HepG2 (cell line): ENCODE measurements around the gene SAE1. TPM values are rescaled to one million over a fixed set of nuclear protein-coding genes. Genes with fewer than 3 reads are reported as not detected.

ENCODE experiments used
- JUN ChIP-seq: sonication (generic); formaldehyde crosslinking; IDR thresholded peaks from 2 replicates; pipeline ENCODE4 v1.4.0; 2020; ENCODE audit warnings: mild to moderate bottlenecking, missing genetic modification reagents
- NCOA1 ChIP-seq: sonication (generic); formaldehyde crosslinking; IDR thresholded peaks from 2 replicates; pipeline ENCODE4 v1.9.0; 2021; ENCODE audit warnings: missing genetic modification reagents
- RXRA ChIP-seq: sonication (generic); formaldehyde crosslinking; IDR thresholded peaks from 2 replicates; pipeline ENCODE4 v1.5.1; 2020; ENCODE audit warnings: missing genetic modification reagents
- SOX6 ChIP-seq, 2 experiments: fragments of 450-650 bp in 1 of 2; sonication (generic) in 1 of 2; formaldehyde crosslinking in 1 of 2; IDR thresholded peaks; 2 replicates each; pipeline versions ENCODE4 v1.4.0 to v1.6.1; 2017 to 2020; ENCODE audit warnings: antibody characterized with exemption in 1 of 2, mild to moderate bottlenecking in 1 of 2, missing genetic modification reagents in 1 of 2
- SSRP1 ChIP-seq: IDR thresholded peaks from 2 replicates; pipeline ENCODE4 v1.6.1; 2016; ENCODE audit warnings: control low read depth
- ZNF160 ChIP-seq: sonication (generic); formaldehyde crosslinking; IDR thresholded peaks from 2 replicates; pipeline ENCODE4 v1.8.0; 2022; ENCODE audit warnings: mild to moderate bottlenecking, inconsistent platforms, missing genetic modification reagents
- ZNF44 ChIP-seq: sonication (generic); formaldehyde crosslinking; IDR thresholded peaks from 2 replicates; pipeline ENCODE4 v1.5.1; 2020; ENCODE audit warnings: mild to moderate bottlenecking, missing genetic modification reagents
- ZNF501 ChIP-seq: sonication (generic); formaldehyde crosslinking; IDR thresholded peaks from 2 replicates; pipeline ENCODE4 v1.5.1; 2020; ENCODE audit warnings: mild to moderate bottlenecking, moderate library complexity, missing genetic modification reagents
- ZNF652 ChIP-seq: IDR thresholded peaks from 2 replicates; pipeline ENCODE4 v1.6.1; 2016; ENCODE audit warnings: low read depth, borderline replicate concordance
- polyA plus RNA-seq, 8 experiments: library from polyadenylated mRNA; depleted of rRNA in 3 of 8; stranded (reverse) in 7 of 8; unstranded in 1 of 8; fragments of >200 nt; fragmentation: Illumina TruSeq in 4 of 8; extraction: Trizol in 4 of 8; gene quantifications; 2 replicates each; pipeline versions ENCODE4 v1.2.1 to v1.2.3, GENCODE V29; 2011 to 2016; ENCODE audit warnings: low read depth in 4 of 8, missing spikeins in 1 of 8, mixed read lengths in 1 of 8; ENCODE audit not compliant: insufficient read depth in 1 of 8
- total RNA-seq, 5 experiments: library from RNA; depleted of rRNA; stranded (reverse); fragments of >200 nt; fragmentation: Illumina TruSeq; extraction: Trizol; gene quantifications; 2 replicates each; pipeline ENCODE4 v1.2.3, GENCODE V29; 2016; ENCODE audit warnings: low read depth in 1 of 5
- TF ChIP-seq, protein P1 (sequence below): sonication (generic); formaldehyde crosslinking; IDR thresholded peaks from 2 replicates; pipeline ENCODE4 v1.4.0; 2020; ENCODE audit warnings: missing genetic modification reagents
- TF ChIP-seq, protein P2 (sequence below): sonication (generic); formaldehyde crosslinking; IDR thresholded peaks from 2 replicates; pipeline ENCODE4 v1.4.0; 2020; ENCODE audit warnings: missing genetic modification reagents
- TF ChIP-seq, protein P3 (sequence below): sonication (generic); formaldehyde crosslinking; IDR thresholded peaks from 2 replicates; pipeline ENCODE4 v1.9.0; 2021; ENCODE audit warnings: missing genetic modification reagents, borderline replicate concordance
- TF ChIP-seq, protein P4 (sequence below): IDR thresholded peaks from 2 replicates; pipeline ENCODE4 v1.6.1; 2016; ENCODE audit warnings: control low read depth
- TF ChIP-seq, protein P5 (sequence below): sonication (generic); formaldehyde crosslinking; conservative IDR thresholded peaks from 2 replicates; pipeline ENCODE4 v1.4.0; 2020; ENCODE audit warnings: missing genetic modification reagents

SAE1 gene
- total and polyA plus RNA-seq, 2 of the 13 experiments (the other 11 are each of a cell fraction or from before 2014, with no cell fraction given): 87.6 to 197 TPM

DNA sequence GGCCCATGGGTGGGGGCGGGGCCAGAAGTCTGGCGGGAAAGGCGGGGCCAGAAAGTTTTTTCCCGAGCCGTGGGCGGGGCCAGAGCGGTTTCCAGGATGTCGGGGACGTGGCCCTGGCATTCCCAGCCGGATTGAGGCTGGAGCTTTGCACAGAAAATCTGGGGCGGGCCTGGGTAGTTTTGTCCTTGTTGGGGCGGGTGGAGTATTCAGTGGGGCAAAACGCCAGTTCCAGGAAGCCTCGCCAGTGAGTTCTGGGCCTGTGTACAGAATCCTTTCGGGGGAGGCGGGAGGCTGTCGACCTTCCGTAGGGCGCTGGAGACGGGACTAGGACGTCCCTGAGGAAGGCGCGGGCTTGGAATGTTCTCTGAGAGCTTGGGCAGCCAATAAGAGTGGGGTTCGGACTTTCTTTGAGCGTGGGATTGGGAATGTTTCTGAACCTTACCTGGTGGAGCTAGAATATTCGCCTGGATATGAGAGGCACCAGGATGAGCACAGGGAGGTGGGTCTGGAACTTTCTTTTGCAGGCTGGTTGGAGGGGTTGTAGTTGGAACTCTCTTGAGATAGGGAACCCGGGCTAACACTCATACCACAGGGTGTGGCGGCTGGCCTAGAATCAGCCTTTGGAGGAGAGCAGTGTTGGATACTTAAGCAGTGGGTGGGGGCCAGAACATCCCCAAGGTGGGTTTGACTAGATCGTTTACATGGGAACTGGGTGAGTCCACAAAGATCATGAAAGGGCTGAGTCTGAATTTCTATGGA is 127.0 kb downstream of the SAE1 start (continued):
- TF ChIP-seq, protein P1, sequence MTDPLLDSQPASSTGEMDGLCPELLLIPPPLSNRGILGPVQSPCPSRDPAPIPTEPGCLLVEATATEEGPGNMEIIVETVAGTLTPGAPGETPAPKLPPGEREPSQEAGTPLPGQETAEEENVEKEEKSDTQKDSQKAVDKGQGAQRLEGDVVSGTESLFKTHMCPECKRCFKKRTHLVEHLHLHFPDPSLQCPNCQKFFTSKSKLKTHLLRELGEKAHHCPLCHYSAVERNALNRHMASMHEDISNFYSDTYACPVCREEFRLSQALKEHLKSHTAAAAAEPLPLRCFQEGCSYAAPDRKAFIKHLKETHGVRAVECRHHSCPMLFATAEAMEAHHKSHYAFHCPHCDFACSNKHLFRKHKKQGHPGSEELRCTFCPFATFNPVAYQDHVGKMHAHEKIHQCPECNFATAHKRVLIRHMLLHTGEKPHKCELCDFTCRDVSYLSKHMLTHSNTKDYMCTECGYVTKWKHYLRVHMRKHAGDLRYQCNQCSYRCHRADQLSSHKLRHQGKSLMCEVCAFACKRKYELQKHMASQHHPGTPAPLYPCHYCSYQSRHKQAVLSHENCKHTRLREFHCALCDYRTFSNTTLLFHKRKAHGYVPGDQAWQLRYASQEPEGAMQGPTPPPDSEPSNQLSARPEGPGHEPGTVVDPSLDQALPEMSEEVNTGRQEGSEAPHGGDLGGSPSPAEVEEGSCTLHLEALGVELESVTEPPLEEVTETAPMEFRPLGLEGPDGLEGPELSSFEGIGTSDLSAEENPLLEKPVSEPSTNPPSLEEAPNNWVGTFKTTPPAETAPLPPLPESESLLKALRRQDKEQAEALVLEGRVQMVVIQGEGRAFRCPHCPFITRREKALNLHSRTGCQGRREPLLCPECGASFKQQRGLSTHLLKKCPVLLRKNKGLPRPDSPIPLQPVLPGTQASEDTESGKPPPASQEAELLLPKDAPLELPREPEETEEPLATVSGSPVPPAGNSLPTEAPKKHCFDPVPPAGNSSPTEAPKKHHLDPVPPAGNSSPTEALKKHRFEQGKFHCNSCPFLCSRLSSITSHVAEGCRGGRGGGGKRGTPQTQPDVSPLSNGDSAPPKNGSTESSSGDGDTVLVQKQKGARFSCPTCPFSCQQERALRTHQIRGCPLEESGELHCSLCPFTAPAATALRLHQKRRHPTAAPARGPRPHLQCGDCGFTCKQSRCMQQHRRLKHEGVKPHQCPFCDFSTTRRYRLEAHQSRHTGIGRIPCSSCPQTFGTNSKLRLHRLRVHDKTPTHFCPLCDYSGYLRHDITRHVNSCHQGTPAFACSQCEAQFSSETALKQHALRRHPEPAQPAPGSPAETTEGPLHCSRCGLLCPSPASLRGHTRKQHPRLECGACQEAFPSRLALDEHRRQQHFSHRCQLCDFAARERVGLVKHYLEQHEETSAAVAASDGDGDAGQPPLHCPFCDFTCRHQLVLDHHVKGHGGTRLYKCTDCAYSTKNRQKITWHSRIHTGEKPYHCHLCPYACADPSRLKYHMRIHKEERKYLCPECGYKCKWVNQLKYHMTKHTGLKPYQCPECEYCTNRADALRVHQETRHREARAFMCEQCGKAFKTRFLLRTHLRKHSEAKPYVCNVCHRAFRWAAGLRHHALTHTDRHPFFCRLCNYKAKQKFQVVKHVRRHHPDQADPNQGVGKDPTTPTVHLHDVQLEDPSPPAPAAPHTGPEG (CRISPR knock-in tag): 0 out of 2 replicates have a peak, but pooled peaks have one; percentile 48
- TF ChIP-seq ZNF652 (CRISPR knock-in tag): no peak
- TF ChIP-seq SSRP1 (CRISPR knock-in tag): no peak
- peak; percentile 31; the same call in 1 of the 2 replicates for TF ChIP-seq RXRA (CRISPR knock-in tag)
- TF ChIP-seq, protein P2, sequence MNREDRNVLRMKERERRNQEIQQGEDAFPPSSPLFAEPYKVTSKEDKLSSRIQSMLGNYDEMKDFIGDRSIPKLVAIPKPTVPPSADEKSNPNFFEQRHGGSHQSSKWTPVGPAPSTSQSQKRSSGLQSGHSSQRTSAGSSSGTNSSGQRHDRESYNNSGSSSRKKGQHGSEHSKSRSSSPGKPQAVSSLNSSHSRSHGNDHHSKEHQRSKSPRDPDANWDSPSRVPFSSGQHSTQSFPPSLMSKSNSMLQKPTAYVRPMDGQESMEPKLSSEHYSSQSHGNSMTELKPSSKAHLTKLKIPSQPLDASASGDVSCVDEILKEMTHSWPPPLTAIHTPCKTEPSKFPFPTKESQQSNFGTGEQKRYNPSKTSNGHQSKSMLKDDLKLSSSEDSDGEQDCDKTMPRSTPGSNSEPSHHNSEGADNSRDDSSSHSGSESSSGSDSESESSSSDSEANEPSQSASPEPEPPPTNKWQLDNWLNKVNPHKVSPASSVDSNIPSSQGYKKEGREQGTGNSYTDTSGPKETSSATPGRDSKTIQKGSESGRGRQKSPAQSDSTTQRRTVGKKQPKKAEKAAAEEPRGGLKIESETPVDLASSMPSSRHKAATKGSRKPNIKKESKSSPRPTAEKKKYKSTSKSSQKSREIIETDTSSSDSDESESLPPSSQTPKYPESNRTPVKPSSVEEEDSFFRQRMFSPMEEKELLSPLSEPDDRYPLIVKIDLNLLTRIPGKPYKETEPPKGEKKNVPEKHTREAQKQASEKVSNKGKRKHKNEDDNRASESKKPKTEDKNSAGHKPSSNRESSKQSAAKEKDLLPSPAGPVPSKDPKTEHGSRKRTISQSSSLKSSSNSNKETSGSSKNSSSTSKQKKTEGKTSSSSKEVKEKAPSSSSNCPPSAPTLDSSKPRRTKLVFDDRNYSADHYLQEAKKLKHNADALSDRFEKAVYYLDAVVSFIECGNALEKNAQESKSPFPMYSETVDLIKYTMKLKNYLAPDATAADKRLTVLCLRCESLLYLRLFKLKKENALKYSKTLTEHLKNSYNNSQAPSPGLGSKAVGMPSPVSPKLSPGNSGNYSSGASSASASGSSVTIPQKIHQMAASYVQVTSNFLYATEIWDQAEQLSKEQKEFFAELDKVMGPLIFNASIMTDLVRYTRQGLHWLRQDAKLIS (CRISPR knock-in tag): no peak
- TF ChIP-seq NCOA1 (CRISPR knock-in tag): 0 out of 2 replicates have a peak, but pooled peaks have one; percentile 19
- no peak for TF ChIP-seq ZNF44 (CRISPR knock-in tag)
- no peak for TF ChIP-seq JUN (CRISPR knock-in tag)
- TF ChIP-seq ZNF501: peak; percentile 69
- TF ChIP-seq, protein P3, sequence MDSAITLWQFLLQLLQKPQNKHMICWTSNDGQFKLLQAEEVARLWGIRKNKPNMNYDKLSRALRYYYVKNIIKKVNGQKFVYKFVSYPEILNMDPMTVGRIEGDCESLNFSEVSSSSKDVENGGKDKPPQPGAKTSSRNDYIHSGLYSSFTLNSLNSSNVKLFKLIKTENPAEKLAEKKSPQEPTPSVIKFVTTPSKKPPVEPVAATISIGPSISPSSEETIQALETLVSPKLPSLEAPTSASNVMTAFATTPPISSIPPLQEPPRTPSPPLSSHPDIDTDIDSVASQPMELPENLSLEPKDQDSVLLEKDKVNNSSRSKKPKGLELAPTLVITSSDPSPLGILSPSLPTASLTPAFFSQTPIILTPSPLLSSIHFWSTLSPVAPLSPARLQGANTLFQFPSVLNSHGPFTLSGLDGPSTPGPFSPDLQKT (CRISPR knock-in tag): no peak
- TF ChIP-seq, protein P4, sequence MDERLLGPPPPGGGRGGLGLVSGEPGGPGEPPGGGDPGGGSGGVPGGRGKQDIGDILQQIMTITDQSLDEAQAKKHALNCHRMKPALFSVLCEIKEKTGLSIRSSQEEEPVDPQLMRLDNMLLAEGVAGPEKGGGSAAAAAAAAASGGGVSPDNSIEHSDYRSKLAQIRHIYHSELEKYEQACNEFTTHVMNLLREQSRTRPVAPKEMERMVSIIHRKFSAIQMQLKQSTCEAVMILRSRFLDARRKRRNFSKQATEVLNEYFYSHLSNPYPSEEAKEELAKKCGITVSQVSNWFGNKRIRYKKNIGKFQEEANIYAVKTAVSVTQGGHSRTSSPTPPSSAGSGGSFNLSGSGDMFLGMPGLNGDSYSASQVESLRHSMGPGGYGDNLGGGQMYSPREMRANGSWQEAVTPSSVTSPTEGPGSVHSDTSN (CRISPR knock-in tag): no peak
- TF ChIP-seq SOX6 (IDR thresholded peaks at IDR 0.05): no peak
- peak; percentile 32; the same call in 1 of the 2 replicates for TF ChIP-seq SOX6 (CRISPR knock-in tag; IDR thresholded peaks at IDR 0.05)
- TF ChIP-seq, protein P5, sequence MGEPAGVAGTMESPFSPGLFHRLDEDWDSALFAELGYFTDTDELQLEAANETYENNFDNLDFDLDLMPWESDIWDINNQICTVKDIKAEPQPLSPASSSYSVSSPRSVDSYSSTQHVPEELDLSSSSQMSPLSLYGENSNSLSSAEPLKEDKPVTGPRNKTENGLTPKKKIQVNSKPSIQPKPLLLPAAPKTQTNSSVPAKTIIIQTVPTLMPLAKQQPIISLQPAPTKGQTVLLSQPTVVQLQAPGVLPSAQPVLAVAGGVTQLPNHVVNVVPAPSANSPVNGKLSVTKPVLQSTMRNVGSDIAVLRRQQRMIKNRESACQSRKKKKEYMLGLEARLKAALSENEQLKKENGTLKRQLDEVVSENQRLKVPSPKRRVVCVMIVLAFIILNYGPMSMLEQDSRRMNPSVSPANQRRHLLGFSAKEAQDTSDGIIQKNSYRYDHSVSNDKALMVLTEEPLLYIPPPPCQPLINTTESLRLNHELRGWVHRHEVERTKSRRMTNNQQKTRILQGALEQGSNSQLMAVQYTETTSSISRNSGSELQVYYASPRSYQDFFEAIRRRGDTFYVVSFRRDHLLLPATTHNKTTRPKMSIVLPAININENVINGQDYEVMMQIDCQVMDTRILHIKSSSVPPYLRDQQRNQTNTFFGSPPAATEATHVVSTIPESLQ (CRISPR knock-in tag): no peak
- 0 out of 2 replicates have a peak, but pooled peaks have one; percentile 24 for TF ChIP-seq ZNF160 (CRISPR knock-in tag)
